ENCODE measurements around the gene MFAP2.
"Not testable (repeated sequence)": the region's sequence is repeated elsewhere in the genome, so short reads cannot be mapped to it uniquely, and the experiment has no call there.

The MFAP2 gene

DNA sequence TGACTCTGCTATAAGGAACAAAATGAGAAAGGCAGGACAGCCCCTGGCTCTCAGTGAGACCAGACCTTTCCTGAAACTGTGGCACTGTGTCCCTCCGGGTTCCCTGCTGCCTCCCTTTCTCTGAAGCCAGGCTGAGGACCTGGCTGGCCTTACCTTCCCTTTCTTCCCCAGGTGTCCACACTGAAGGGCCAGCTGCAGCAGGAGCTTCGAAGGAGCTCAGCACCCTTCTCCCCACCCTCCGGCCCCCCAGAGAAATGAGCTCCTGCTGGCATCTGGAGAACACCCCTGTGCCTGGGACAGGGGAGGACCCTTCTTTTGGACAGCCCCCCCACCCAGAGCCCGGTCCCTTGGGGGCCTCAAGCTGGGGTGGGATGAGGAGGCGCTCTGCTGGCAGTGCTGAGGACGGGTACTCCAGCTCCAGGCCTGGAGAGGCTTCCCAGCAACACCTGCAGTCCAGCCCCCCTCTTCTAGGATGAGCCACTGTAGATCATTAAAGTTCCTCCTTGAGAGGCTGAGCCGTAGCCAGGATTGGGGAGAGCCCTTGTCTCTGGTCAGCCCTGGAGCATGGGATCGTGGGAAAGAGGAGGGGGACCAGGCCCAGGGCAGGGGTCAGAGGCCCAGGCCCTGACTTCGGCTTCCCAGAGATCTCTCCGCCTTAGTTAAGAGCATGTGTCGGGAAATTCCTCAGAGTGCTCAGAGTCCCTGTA is 8.1 kb downstream of the MFAP2 start:
- peaks cover 16% of the 10 kb centered on the region for H3K4me1 ChIP-seq (ENCODE audit: insufficient read depth, low read length)
- H3K9me3 ChIP-seq (ENCODE audit: low read length) = no peaks in the 10 kb centered on the region
- H2AFZ ChIP-seq (ENCODE audit: low read depth, low read length) = no peak overlapping the region
- no peaks in the 10 kb centered on the region for H3K27me3 ChIP-seq (ENCODE audit: insufficient read depth, low read length)
- H3K4me3 ChIP-seq (ENCODE audit: low read length) = no peak overlapping the region
- peaks cover 8% of the 10 kb centered on the region for H3K36me3 ChIP-seq (ENCODE audit: insufficient read depth, low read length)

DNA sequence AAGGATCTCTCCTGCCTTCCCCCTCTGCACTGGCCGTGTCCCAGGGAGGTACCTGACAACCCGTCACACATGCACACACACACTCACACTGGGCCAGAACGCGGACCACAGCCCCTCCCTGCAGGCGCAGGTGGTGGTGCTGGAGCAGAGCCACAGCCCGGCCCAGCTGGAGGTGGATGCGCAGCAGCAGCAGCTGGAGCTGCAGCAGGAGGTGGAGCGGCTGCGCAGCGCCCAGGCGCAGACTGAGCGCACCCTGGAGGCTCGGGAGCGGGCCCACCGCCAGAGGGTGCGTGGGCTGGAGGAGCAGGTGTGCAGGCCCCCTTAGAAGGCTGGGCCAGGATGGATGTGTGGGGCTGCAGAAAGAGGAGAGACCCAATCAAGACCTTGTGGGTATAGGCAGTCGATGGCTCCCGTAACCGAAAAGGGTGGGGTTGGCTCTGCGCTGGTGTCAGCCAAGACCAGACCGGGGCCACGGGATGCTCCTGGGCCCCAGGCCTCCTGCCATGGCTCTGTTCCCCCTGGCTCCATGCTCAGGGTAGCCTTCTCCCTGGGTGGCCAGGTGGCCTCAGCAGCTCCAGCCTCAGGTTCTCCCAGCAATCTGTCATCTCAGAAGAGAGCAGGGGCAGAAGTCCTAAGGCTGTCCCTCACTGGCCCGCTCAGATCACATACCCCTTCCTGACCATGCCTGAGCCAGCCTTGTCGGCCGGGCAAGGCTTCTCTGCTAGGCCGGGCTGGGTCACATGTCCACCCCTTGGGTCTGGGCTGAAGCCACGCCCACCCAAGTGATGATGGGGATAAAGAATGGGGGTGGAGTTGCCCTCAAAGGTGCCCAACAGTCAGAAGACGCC is 8.9 kb downstream of the MFAP2 start:
- Histone ChIP-seq H3K9me3 (ENCODE audit: low read length) (no peaks in the 10 kb centered on the region), H3K4me3 (ENCODE audit: low read length) (no peak overlapping the region), H3K4me1 (ENCODE audit: insufficient read depth, low read length) (peaks cover 16% of the 10 kb centered on the region), H3K36me3 (ENCODE audit: insufficient read depth, low read length) (peaks cover 8% of the 10 kb centered on the region), H3K27me3 (ENCODE audit: insufficient read depth, low read length) (no peaks in the 10 kb centered on the region), H2AFZ (ENCODE audit: low read depth, low read length) (no peak overlapping the region)

DNA sequence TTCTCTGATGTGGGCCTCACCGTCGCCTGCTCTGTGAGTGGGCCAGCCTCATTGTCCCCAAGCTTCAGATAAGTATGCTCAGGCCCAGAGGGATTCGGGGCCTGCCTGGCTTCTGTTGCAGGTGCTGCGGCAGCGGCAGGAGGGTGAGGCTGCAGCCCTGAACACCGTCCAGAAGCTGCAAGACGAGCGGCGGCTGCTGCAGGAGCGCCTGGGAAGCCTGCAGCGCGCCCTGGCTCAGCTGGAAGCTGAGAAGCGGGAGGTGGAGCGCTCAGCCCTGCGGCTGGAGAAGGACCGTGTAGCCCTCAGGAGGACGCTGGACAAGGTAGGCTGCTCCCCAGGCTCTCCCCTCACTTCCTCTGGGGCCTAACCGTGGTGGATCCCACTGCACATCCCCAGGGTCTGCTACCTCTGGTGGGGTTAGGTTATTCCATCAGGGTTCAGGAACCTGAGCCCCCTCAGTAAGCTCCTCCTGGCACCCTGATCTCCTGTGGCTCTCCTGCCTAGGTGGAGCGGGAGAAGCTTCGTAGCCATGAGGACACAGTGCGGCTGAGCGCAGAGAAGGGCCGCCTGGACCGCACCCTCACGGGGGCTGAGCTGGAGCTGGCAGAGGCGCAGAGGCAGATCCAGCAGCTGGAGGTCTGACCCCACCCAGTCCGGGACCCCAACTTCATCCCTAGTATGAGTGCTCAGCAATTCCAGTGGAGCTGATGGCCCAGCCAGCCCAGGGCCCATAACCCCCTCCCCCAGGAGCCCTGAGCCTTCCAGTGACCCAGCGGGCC is 10.1 kb downstream of the MFAP2 start:
- Histone ChIP-seq H3K36me3 (ENCODE audit: insufficient read depth, low read length) (peaks cover 10% of the 10 kb centered on the region), H3K4me3 (ENCODE audit: low read length) (no peak overlapping the region), H2AFZ (ENCODE audit: low read depth, low read length) (no peak overlapping the region), H3K9me3 (ENCODE audit: low read length) (no peaks in the 10 kb centered on the region), H3K27me3 (ENCODE audit: insufficient read depth, low read length) (no peaks in the 10 kb centered on the region), H3K4me1 (ENCODE audit: insufficient read depth, low read length) (peaks cover 16% of the 10 kb centered on the region)

DNA sequence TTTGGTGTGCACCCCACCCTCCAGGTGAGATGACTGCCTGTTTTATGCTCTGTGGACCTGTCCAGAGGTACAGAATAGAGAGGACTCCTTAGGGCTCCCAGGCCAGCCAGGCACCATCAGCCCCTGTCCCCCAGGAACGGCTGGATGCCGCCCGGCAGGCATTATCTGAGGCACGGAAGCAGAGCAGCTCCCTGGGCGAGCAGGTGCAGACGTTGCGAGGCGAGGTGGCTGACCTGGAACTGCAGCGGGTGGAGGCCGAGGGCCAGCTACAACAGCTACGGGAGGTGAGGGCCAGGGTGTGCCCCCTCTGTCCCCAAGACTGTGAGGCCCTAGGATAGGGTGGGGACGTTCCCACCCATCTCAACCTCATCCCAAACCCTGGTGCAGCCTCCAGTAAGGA is 10.8 kb downstream of the MFAP2 start:
- Histone ChIP-seq H3K4me1 (ENCODE audit: insufficient read depth, low read length) (peaks cover 16% of the 10 kb centered on the region), H3K4me3 (ENCODE audit: low read length) (no peak overlapping the region), H2AFZ (ENCODE audit: low read depth, low read length) (no peak overlapping the region), H3K36me3 (ENCODE audit: insufficient read depth, low read length) (peaks cover 10% of the 10 kb centered on the region), H3K9me3 (ENCODE audit: low read length) (no peaks in the 10 kb centered on the region), H3K27me3 (ENCODE audit: insufficient read depth, low read length) (no peaks in the 10 kb centered on the region)

DNA sequence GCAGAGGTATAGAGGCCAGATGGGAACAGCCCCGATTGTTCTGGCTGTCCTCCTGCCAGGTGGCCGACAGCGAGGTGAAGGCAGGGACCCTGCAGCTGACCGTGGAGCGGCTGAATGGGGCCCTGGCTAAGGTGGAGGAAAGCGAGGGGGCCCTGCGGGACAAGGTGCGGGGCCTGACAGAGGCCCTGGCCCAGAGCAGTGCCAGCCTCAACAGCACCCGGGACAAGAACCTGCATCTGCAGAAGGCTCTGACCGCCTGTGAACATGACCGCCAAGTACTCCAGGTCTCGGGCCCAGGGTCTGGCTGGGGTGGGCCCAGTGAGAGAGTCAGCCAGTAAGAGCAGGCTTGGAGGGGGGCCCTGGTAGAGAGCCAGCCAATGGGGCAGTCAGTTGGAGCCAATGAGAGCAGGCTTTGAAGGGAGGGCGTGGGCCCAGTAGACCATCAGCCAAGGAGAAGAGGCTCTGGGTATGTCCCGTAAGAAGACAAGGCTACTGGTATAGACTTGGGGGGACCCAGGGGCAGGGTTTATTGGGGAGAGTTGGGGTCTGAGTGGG is 11.3 kb downstream of the MFAP2 start:
- H3K9me3 ChIP-seq (ENCODE audit: low read length) = no peaks in the 10 kb centered on the region
- peaks cover 16% of the 10 kb centered on the region for H3K4me1 ChIP-seq (ENCODE audit: insufficient read depth, low read length)
- H2AFZ ChIP-seq (ENCODE audit: low read depth, low read length) = no peak overlapping the region
- H3K27me3 ChIP-seq (ENCODE audit: insufficient read depth, low read length) = no peaks in the 10 kb centered on the region
- peaks cover 10% of the 10 kb centered on the region for H3K36me3 ChIP-seq (ENCODE audit: insufficient read depth, low read length)
- H3K4me3 ChIP-seq (ENCODE audit: low read length) = no peak overlapping the region

DNA sequence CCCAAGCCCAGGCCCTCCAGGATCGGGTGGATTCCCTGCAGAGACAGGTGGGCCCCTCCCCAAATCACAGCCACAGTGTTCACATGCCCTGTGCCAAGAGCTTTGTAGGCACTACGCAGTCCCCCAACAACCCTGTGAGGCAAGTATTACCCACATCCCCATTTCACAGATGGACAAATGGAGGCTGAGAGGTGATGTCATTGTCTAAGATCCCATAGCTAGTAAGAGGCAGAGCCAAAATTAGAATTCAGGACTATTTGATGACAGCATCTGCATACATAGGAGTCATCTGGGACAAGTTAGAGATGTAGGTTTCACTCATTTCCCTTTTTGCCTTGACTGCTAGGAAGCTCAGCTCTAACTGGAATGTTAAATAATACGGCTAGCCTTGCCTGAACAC is 12.0 kb downstream of the MFAP2 start:
- Histone ChIP-seq H3K9me3 (ENCODE audit: low read length) (no peaks in the 10 kb centered on the region), H2AFZ (ENCODE audit: low read depth, low read length) (no peak overlapping the region), H3K36me3 (ENCODE audit: insufficient read depth, low read length) (peaks cover 10% of the 10 kb centered on the region), H3K27me3 (ENCODE audit: insufficient read depth, low read length) (no peaks in the 10 kb centered on the region), H3K4me1 (ENCODE audit: insufficient read depth, low read length) (peaks cover 16% of the 10 kb centered on the region), H3K4me3 (ENCODE audit: low read length) (no peak overlapping the region)

DNA sequence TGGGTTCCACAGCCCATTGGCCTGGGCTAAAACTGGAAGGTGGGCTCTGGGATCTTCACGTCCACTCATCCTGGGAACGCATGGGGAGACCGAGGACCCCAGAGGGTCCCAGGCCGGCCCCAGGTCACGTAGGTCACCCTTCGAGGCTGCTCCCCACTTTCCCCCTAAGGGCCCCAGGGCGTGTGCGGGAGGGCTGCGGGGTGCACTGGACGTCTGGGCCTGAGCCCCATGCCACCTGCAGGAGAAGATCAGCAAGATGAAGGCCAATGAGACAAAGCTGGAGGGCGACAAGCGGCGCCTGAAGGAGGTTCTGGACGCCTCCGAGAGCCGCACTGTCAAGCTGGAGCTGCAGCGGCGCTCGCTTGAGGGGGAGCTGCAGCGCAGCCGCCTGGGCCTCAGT is 12.5 kb downstream of the MFAP2 start:
- Histone ChIP-seq H3K4me1 (ENCODE audit: insufficient read depth, low read length) (peaks cover 15% of the 10 kb centered on the region), H3K27me3 (ENCODE audit: insufficient read depth, low read length) (no peaks in the 10 kb centered on the region), H3K4me3 (ENCODE audit: low read length) (no peak overlapping the region), H2AFZ (ENCODE audit: low read depth, low read length) (no peak overlapping the region), H3K9me3 (ENCODE audit: low read length) (no peaks in the 10 kb centered on the region), H3K36me3 (ENCODE audit: insufficient read depth, low read length) (peaks cover 9% of the 10 kb centered on the region)

DNA sequence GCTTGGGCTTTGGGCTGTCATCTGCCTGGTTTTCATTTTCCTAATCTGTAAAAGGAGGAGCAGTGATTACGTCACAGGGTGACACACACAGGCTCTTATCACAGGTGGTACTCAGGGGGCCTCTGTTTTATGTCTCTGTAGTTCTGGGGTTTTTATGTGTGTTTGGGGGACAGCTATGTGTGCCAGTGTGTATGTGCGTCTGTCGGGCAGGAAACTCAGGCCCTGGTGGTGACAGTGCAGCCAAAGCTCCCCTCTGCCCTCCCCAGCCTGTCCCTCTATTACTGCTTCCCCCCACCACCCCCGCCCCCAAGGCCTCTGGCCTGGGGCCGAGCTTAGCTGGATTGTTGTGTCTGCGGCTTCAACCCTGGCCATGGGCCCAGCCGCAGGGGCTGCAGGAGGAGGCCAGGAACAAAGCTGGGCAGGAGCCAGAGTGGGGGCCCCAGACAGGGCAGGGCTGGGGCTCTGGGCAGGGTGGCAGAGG is 13.3 kb downstream of the MFAP2 start:
- no peaks in the 10 kb centered on the region for H3K9me3 ChIP-seq (ENCODE audit: low read length)
- no peak overlapping the region for H2AFZ ChIP-seq (ENCODE audit: low read depth, low read length)

DNA sequence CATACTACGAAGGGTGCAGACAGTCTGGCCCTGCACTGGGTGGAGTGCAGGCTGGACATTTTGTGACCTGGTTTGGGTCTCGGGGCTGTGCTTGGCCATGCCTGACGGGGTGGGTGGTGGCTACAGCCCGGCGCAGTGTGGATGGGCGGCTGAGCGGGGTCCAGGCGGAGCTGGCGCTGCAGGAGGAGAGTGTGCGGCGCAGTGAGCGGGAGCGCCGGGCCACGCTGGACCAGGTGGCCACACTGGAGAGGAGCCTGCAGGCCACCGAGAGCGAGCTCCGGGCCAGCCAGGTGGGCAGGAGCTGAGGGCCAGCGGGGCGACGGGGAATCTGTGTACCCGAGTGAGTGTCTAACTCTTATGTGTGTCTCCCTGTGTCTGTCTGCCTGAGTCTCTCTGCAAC is 14.1 kb downstream of the MFAP2 start:
- Histone ChIP-seq H3K4me1 (ENCODE audit: insufficient read depth, low read length) (no peaks in the 10 kb centered on the region), H2AFZ (ENCODE audit: low read depth, low read length) (no peak overlapping the region), H3K9me3 (ENCODE audit: low read length) (no peaks in the 10 kb centered on the region), H3K4me3 (ENCODE audit: low read length) (no peak overlapping the region), H3K27me3 (ENCODE audit: insufficient read depth, low read length) (no peaks in the 10 kb centered on the region), H3K36me3 (ENCODE audit: insufficient read depth, low read length) (peaks cover 9% of the 10 kb centered on the region)

More for the DNA sequence above, 13.3 kb downstream of the MFAP2 start:
- no peak overlapping the region for H3K4me3 ChIP-seq (ENCODE audit: low read length)
- H3K27me3 ChIP-seq (ENCODE audit: insufficient read depth, low read length) = no peaks in the 10 kb centered on the region
- peaks cover 9% of the 10 kb centered on the region for H3K36me3 ChIP-seq (ENCODE audit: insufficient read depth, low read length)
- H3K4me1 ChIP-seq (ENCODE audit: insufficient read depth, low read length) = peaks cover 7% of the 10 kb centered on the region

DNA sequence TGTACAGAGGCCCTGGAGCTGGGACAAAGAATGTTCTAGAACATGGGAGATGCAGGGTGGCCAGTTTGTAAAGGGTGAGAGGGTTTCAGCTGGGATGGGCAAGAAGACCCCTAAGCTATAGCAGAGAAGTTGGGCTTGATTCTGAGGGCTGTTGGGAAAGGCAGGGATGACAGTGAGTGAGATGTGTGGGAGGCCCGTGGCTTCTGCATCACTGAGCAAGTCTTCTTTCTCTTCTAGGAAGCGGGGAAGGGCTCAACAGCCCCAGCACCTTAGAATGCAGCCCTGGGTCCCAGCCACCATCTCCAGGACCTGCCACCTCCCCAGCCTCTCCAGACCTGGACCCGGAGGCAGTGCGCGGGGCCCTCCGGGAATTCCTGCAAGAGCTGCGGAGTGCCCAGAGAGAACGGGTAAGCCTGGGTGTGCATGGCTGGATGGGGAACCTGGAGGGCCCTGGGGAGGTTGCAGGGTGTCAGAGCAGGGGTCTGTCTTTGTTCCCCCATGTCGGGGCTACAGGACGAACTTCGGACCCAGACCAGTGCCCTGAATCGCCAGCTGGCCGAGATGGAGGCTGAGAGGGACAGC is 14.8 kb downstream of the MFAP2 start:
- peaks cover 9% of the 10 kb centered on the region for H3K36me3 ChIP-seq (ENCODE audit: insufficient read depth, low read length)
- no peaks in the 10 kb centered on the region for H3K9me3 ChIP-seq (ENCODE audit: low read length)
- no peak overlapping the region for H3K4me3 ChIP-seq (ENCODE audit: low read length)
- no peaks in the 10 kb centered on the region for H3K27me3 ChIP-seq (ENCODE audit: insufficient read depth, low read length)
- H2AFZ ChIP-seq (ENCODE audit: low read depth, low read length) = no peak overlapping the region
- H3K4me1 ChIP-seq (ENCODE audit: insufficient read depth, low read length) = no peaks in the 10 kb centered on the region

DNA sequence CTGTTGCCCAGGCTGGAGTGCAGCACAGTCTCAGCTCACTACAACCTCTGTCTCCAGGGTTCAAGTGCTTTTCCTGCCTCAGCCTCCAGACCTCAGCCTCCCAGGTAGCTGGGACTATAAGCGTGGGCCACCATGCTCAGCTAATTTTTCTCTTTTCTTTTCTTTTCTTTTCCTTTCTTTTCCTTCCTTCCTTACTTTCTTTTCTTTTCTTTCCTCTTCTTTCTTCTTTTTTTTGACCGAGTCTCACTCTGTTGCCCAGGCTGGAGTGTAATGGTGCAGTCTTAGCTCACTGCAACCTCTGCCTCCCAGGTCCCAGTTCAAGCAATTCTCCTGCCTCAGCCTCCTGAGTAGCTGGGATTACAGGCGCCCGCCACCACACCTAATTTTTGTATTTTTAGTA is 16.3 kb downstream of the MFAP2 start:
- not testable (repeated sequence) for H2AFZ ChIP-seq (ENCODE audit: low read depth, low read length); H3K4me3 ChIP-seq (ENCODE audit: low read length); H3K9me3 ChIP-seq (ENCODE audit: low read length); H3K36me3 ChIP-seq (ENCODE audit: insufficient read depth, low read length); H3K27me3 ChIP-seq (ENCODE audit: insufficient read depth, low read length); H3K4me1 ChIP-seq (ENCODE audit: insufficient read depth, low read length)

DNA sequence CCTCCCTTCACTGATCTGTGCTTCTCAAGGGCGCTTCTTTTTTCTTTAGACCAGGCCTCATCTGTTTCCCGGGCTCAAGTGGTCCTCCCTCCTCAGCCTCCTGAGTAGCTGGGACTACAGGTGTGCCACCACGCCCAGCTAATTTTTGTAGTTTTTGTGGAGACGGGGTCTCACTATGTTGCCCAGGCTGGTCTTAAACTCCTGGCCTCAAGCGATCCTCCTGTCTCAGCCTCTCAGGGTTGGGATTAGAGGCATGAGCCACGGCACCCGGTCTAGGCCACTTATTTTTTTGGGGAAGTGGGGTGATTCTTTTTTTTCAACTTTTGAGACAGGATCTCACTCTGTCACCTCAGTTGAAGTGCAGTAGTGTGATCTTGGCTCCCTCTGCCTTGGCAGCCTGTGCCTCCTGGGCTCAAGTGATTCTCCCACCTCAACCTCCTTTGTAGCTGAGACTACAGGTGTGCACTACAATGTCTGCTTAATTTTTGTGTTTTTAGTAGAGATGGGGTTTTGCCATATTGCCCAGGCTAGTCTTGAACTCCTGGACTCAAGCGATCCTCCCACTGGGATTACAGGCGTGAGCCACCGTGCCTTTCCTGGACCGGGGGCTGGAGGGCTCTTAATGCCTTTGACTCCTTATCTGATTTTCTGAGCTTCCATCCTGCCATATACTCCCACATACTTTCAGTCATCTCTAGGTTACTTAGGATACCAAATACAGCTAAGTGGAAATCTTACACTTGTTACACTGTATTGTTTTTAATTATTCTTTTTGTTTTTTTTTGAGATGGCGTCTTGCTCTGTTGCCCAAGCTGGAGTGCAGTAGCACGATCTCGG is 18.9 kb downstream of the MFAP2 start:
- Histone ChIP-seq H3K4me3 (ENCODE audit: low read length) (no peak overlapping the region), H3K27me3 (ENCODE audit: insufficient read depth, low read length) (no peaks in the 10 kb centered on the region), H3K36me3 (ENCODE audit: insufficient read depth, low read length) (peaks cover 9% of the 10 kb centered on the region), H3K4me1 (ENCODE audit: insufficient read depth, low read length) (no peaks in the 10 kb centered on the region), H2AFZ (ENCODE audit: low read depth, low read length) (no peak overlapping the region), H3K9me3 (ENCODE audit: low read length) (no peaks in the 10 kb centered on the region)
